Measurements from ENCODE around the gene SEMA4D.

- TF ChIP-seq CTCF (IDR thresholded peaks at IDR 0.05; ENCODE audit: low read depth, low read length): no peak
- TF ChIP-seq EZH2phosphoT487 (IDR thresholded peaks at IDR 0.05; ENCODE audit: low read depth): no peak
Measured at GRCh38 chr9:89330513-89330912, 167.4 kb downstream of the SEMA4D start.
